HG02981 (cell line): ENCODE results near the gene PDYN.

Experiments used
- ATAC-seq: cut with Tn5 transposase; IDR thresholded peaks from one replicate; pipeline ENCODE4 v1.9.1; 2021; ENCODE audit warnings: mild to moderate bottlenecking, moderate library complexity; ENCODE audit not compliant: unreplicated experiment

Gene PDYN

DNA sequence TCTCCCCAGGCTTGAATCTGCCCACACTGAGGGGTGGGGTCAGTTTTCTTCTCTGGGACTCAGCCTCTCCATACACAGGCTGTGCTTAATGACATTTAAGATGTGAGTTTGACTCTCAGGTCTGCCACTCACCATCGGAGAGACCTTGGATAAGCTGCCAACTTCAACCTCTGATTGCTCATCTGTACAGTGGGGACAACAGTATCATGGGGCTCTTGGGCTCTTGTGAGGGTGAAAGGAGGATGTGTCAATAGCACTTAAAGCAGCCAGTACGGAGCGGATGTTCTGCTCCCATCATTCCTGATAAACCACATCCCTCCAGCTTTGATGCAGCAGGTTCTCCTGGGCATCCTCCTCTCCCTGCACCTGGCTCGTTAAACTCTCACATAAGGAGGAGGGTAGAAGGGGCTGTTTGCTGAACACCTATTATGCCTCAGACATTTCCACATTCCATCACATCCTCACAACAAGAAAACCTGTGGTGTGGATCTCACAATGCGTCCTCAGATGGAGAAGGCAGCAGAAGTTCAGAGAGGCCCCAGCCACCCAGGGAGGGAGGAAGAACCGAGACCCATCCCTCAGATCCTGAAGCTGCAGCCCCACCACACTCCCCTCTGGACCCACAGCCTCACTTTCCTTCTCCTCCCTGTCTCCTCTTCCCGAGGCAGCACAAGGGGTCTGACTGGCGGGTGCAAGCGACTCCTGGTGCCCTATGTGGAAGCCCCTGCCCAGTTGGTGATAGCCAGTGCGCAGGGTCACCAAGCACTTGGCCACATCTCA, 1.9 kb upstream of the PDYN start:
- ATAC-seq, result no peak

DNA sequence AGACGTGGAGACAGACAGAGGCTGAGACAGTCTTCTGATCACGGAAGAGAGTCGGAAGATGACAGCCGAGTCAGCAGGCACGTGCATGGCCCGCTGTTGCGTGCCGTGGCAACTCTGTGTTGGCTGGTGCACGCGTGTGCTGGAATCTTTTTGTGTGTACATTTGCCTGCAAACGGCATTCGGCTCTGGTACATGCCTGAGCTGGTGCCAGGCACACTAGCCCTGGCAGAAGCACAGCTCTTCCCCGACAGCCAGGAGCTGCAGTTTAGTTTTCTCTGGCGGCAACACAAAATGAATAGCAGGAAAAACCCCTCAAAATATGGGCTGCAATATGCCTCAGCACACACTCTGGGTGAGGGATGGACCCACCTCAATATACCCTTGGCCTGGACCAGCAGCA, 769 bp upstream of the PDYN start:
- no peak for ATAC-seq

DNA sequence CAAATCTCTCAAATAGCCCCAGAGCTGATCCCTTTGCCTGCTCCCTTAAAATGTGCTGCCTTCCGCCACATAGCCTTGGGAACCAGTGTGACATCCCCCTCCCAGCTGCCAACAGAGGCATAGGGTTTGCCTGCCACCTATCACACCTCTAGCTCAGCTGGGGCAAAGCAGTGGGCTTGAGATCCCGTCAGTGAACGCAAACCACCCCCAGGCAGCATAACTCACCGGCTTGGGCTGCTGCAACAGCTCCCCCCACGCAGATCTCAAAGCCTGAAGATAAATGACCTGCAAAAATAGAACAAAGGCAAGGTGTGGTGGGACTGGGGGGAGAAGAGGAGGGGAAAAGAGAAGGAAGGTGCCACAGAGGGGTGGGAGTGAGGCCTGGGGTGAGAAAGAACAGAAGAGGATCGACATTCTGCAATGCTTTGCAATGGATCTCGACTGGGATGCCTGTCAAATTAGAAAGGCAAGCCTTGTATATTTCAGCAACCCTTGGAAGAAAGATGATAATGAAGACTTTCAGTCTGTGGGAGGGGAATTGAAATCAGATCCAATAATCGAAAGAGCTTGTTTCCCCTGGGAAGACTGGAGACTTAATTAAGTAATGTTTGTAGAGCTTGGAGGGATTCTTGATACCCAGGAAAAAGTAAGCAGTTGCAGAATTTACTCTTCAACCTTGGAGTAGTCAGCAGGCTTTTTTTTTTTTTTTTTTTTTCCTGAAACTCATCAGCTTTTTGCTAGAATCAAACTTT, 1.3 kb downstream of the PDYN start:
- no peak for ATAC-seq

DNA sequence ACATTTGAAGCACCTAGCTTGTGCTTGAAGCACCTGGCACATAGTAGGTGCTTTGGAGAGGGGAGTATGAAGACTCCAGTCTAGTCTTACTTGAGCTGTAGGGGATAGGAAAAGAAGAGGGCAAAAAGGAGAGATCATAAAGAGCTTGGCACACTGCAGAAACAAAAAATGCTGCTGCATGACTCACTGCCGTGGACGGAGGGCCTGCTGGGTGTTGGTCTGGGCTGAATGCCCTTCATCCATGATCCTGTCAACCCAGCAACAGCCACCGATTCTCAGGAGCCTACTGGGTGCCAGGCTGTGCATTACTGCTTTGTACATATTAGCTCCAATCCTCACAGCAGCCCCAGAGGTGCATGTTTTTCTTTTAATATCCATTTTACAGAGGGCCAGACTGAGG, 6.0 kb downstream of the PDYN start:
- ATAC-seq, result no peak

DNA sequence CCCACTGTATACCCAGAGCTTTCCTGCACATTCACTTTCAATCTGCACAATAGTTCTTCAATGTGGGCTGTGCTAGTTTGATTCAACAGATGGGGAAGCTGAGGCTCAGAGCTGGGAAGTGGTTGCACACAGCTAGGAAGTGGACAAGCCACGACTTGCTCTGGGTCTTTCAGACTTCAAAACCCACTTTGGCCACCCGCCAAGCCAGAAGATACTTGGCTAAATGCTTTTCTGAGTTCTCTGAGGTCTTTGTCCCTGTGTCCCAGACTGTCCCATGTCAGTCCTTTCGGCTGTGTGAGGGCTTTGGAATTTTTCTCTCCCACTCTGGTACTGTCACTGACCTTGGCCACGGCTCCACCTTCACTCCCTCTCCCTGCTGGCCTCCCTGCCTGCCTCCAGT, 10.6 kb downstream of the PDYN start:
- ATAC-seq, result no peak

DNA sequence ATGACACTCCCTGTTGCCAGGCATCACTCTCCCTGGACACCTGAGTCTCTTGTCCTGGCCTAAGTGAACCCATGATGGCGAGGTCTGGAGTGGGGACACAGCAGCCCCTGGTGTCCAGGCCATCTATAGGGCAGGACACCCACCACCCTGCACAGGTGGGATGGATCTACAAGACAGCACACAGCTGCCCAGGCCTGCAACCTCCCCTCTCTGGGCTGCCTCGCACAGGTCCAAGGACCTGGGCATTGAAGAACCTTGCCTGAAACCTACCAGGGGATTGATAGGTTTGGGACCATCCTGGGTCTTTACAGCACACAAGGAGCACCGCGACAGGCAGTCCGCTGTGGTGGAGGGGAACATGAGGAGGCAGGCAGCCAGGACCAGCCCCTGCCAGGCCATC, 11.2 kb downstream of the PDYN start:
- ATAC-seq, result no peak

DNA sequence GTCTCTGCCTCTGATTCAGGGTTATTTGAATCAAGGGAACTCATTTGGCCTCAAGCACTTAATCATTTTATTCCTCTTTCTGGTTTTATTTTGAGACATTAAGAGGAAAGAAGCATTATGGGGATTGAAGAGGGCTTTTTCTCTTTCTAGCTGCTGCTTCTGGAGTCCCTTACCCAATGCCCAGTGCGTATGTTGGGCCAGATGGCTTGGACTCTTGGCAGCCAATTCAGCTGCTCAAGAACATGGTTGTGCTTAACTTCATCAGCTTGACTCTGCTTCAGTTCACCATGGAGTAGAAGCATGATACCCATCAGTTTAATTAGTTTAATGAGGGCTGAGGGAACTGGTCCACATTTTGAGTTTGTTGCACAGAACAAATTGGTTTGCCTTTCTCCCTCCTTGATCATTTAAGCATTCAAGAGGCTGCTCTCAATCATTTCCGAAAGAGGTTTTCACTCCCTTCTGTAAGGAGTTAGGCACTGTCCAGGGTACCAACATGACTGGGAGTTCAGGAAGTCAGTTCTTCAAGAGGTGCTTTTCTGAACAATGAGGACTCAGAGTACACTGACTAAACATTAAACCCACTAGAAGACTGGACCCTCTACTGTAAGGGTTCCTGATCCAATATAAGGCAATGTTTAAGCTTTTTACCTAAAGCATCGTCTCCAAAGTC, 14.6 kb downstream of the PDYN start:
- no peak for ATAC-seq

DNA sequence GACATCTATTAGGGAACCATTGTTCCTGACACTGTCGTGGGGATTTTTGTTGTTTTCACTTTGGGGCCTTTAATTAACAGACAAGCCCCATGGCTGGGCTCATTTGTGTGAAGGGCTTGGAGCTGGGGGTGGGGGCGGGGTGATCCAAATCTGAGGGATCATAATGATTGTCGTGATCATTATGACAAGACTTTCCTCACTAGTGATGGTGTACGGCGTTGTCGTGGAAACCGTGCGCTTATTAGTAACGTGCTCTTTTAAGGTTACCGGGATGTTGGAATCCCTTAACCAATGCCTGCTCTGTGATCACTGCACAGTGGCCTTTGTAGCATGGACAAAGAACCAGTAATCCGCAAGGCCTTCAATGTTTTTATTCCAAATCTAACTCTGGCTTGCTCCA, 18.6 kb downstream of the PDYN start:
- no peak for ATAC-seq

DNA sequence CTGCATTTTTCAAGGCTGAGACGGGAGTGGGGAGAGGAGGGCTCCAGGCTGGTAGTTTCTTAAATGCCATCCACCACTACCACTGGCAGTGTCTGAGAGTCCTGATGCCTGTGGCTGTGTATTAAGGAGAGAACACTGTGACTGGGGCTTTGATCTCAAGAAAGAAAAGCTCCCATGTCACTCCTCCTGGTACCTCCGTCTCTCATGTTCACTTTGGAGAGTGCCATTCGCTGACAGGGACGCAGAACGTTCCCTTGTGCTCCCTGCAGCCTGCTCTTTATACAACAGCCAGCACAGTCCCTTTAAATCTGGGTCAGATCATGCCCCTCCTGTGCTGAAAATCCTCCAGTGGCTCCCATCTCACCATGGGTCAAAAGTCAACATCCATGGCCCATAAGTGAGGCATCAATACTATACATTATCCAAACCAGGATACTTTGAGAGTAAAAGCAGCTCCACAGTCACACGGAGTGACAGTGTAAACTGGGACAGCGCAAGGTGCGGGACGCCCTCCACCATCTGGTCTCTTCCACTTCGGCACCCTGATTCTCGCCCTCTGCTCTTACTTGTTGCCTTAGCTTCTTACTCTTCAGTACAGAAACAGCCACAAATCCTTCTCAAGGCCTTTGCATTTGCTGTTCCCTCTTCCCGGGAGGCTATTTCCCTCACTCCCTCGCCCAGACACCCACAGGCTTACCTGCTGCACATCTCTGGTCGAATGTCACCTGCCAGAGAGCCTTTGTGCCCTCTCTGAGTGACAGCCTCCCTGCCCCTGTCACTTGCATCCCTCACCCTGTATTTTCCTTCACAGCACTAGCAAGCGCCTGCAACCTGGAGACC, 20.0 kb downstream of the PDYN start:
- no peak for ATAC-seq

DNA sequence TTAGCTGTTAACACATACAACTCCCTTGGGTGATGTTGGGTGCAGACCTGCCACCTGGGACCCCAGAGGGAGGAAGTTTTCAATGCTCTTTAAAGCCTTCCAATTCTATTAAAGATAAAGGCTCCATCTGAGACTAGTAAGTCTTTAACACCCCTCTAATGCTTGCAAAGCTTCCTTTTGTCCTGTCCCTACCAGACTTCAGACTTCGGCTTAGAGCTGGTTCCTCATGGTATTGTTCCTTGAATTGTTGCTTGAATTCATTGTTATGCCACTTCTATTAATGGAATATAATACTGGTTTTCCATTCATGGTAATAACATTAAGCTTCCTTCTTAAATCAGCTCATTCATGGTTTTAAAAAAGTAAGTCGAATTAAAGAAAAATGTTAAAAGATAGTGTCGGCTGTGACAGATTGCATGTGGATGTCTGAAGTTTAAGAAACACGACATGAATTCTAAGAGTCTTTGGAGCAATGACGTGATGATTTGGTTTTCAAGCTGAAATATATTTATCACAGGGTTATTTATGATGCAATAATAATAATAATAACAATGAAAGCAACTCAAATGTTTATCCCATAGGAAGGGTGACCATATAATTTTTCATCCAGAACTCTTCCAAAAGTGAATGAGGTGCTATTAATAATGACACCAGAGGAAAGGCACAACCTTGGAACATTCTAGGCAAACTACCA, 21.8 kb downstream of the PDYN start:
- no peak for ATAC-seq

DNA sequence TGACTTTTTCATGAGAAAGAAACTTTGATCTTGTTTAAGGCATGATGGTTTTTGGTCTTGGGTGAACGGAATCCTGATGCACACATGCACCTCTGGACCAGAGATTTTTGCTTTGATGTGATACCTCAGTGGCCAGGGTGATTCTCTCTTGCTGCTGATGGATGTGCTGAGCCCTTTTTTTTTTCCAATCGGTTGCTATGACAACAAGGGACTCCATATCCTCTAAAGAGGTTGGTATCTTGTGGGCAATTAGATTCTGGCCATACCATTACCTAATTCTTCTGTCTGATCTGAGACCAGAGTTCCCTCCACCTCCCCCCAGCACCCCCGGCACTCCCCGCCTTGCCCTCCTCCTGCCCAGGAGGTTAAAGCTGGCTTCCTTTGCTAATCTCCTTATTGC, 24.9 kb downstream of the PDYN start:
- no peak for ATAC-seq

DNA sequence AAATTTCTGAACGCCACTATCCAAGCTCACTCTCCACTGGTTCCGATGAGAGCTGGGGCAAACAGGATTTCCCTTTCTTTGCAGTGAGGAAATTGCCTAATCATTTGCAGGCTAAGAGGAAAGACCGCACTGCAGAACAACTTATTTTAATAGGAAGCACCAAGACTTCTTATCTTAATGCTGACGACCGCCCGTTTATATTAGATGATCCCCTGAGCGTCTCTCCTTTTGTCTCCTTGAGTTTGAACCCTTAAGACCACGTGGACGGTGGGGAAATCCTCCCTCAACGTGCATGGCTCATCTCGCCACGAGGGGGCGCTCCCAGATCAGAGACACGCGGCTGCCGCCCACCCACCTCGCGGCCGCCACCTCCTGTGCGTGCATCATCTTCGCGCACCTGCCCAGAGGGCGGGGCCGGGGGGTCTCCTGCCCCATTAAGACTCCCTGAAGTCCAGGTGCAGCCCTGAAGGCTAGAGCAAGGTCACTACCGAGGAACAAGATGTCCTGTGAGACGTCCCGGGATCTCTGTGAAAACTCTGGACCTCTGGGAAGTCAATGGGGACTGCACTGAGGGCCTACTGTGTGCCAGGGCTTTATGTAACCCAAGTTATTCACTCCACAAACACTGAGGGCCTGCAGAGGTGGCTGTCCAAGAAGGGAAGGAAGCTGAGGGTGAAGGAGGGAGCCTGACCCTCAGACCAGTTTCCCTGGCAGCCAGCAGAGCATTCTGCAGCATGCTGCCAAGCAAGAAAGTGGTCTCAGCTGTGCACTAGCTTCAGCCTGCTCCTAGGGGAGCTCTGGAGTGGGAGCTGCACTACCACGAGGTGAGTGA, 28.1 kb downstream of the PDYN start:
- ATAC-seq, result no peak

DNA sequence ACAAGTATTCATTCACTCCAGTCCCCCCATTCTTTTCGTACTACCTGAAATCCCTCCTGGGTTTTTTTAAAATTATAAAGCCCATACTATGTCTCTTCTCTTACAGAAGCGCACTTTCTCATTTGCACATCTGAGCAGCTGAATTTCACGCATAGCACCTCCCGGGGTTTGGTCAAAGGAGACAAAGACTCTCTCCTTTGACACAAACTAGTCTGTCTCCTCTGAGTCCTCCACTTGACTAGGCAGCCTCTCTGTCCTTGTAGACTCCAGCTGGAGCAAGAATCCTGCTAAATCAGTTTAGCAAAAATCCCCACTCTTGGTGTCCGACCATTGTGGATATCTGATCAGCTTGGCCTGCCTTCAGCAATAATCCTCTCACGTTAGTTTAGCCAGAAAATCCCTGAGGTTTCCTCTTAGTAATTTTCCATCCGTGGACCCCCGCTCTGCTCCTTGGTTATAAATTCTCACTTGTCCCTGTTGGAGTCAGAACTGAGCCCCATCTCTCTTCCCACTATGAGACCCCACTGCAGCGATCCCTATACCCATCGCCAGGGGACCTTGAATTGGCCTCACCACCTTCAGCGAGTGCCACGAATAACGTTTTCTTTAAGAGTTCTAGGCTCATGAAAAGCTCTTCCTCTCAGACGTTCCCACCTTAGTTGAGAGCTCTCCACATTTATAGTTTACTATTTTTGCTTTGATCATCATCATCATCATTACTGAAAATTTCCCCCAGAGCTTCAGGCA, 29.0 kb downstream of the PDYN start:
- ATAC-seq, result no peak

DNA sequence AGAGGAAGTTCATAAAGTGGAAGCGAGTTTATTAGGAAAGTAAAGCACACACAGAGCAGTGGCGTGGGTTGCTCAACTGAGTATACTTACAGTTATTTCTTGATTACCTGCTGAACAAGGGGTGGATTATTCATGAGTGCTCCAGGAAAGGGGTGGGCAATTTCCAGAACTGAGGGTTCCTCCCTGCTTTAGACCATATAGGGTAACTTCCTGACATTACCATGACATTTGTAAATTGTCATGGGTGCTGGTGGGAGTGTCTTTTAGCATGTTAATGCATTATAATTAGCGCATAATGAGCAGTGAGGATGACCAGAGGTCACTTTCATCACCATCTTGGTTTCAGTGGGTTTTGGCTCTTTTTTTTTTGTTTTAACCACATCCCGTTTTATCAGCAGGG, 29.8 kb downstream of the PDYN start:
- ATAC-seq, result no peak

DNA sequence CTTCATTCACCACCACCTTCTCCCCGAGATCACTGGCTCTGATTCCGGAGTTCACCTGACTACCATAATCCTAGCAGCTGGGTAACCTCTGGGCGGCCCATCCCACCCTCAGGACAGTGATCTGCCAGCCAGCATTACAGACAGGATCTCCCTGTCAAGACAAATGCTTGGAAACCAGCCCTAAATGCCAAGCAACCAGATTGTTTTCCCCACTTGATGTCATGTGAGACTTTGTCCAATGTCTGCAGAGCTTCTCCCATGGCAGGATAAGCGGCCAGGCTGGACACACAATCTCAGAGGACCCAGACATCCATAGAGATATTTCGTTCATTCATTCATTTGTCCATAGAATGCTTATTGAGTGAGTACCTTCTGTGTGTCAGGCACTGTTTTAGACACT, 32.5 kb downstream of the PDYN start:
- no peak for ATAC-seq

DNA sequence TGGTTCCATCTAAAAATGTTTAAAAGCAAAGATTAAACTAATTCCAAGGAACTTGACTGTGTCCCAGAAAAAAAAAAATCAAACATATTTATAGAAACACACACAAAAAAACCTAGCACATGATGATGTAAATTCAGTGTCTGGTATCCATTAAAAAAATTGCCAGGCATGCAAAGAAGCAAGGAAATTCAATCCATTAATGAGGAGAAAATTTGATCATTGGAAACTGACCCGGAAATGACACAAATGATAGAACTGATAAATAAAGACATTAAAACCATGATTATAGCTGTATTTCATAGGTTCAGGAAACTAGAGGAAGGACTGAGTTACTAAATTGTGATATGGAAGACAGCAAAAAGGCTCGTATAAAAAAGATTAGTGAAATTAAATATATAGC, 34.7 kb downstream of the PDYN start:
- ATAC-seq, result no peak

DNA sequence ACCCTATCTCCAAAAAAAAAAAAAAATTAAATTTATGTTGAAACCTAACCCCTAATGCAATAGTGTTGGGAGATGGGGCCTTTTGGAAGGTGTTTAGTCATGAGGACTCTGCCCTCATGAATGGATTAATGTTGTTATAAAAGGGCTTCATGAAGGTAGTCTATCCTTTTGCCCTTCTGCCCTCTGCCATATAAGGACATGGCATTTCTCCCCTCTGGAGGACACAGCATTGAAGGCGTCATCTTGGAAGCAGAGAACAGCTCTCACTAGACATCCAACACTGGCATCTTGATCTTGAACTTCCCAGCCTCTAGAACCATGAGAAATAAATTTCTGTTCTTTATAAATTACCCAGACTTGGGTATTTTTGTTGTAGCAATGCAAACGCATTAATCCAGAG, 35.4 kb downstream of the PDYN start:
- ATAC-seq, result no peak

DNA sequence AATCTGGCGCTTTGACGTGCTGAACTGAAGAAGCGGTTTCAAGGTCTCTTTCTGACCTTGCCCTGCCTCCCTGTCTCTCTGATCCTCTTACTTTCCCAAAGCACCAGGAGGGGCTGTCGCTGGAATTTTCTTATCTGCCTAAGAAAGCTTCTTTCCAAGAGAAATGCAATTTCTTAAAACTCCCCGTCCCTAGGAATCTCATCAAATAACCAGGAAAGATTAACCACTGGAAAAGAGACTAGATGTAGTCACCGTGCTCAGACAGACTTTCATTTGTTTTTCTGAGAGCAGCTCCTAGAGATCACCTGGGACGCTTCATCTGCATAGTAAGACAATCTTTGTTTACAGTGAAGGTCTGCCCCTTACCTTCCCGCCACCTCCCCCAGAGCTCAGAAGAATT, 38.6 kb downstream of the PDYN start:
- no peak for ATAC-seq

DNA sequence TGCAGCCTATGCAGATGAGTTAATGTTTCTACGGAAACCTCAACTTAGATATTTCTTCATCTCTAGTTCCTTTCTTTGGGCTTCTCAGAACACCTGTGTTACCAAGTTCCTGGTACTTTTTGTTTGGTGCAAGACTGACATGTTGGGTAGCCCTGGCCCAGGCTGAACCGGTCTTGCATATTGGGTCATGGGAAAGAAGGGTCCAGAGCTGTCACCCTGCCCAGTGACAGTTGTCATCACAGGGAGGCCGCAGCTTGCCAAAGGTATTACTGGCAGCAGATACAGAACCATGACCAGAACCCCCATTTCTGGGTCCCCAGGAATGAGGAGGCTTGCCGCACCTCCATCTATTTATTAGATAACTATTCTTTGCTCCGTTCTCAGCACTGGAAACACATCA, 40.2 kb downstream of the PDYN start:
- ATAC-seq, result no peak
